ENCODE measurements around the gene TSPAN18.

DNA sequence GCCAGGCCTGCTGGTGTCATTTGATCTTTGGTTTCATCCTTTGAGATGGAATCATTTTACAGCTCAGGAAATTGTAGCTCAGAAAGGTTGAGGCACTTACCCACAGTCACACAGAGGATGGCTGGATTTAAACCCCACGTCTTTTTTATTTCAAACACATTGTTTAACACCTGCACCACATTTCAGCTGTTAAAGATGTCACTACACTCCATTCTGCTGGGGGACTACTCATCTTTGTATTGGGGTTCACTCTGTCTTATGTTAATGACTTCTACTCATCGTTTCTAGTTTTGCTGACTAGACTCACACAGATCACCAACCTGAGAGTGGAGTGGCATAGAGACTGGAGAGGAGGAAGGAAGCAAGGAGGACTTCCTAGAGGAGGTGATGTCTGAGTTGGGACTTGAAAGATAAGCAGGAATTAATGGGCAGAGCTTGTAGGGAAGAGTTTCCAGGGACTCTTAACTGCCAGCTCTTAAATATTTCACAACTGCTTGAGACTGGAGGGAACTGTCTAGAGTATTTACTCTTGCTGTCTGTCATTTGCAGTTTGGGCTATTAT is 143.9 kb downstream of the TSPAN18 start:
- no peak for TF ChIP-seq POLR2A (IDR thresholded peaks at IDR 0.05)
- TF ChIP-seq, protein P1, sequence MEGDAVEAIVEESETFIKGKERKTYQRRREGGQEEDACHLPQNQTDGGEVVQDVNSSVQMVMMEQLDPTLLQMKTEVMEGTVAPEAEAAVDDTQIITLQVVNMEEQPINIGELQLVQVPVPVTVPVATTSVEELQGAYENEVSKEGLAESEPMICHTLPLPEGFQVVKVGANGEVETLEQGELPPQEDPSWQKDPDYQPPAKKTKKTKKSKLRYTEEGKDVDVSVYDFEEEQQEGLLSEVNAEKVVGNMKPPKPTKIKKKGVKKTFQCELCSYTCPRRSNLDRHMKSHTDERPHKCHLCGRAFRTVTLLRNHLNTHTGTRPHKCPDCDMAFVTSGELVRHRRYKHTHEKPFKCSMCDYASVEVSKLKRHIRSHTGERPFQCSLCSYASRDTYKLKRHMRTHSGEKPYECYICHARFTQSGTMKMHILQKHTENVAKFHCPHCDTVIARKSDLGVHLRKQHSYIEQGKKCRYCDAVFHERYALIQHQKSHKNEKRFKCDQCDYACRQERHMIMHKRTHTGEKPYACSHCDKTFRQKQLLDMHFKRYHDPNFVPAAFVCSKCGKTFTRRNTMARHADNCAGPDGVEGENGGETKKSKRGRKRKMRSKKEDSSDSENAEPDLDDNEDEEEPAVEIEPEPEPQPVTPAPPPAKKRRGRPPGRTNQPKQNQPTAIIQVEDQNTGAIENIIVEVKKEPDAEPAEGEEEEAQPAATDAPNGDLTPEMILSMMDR (IDR thresholded peaks at IDR 0.05): no peak

Measured in ovary (tissue), 3 donors.